ENCODE measurements around the gene TTC23.

GRCh38 chr15:99267957-99268356 lies 18.6 kb upstream of the TTC23 start:
- no peak for TF ChIP-seq POLR2A (IDR thresholded peaks at IDR 0.05; ENCODE audit: low read length)
- no peak for TF ChIP-seq GATA1 (IDR thresholded peaks at IDR 0.05; ENCODE audit: low read depth, low read length)

All from erythroblast (primary cell).